Left colon (tissue), 2 donors: Measurements from ENCODE around the gene ITGB1BP2. TPM values are rescaled to one million over a fixed set of nuclear protein-coding genes. Genes with fewer than 3 reads are reported as not detected.
"Not testable (repeated sequence)": the region's sequence is repeated elsewhere in the genome, so short reads cannot be mapped to it uniquely, and the experiment has no call there.

Experiments
- ATAC-seq: fragments of 200-7000 bp; cut with Tn5 transposase; one replicate; pipeline ENCODE4 v1.9.1; 2020; ENCODE audit warnings: mild to moderate bottlenecking, moderate library complexity
- DNase-seq, 2 donors: peaks; one replicate each; pipeline ENCODE4 v3.0.0-alpha.2; 2020
- intact Hi-C, 2 donors: fragments of 100-400 bp; cut with DNase I in 1 of 2; cut with micrococcal nuclease in 1 of 2; formaldehyde crosslinking; loops; one replicate each; pipeline versions ENCODE4 v1.11.2 to v1.14.0; 2022; cut with DNase I, micrococcal nuclease
- total RNA-seq, 2 donors: library from RNA; stranded (reverse); fragmentation: NEBNext Ultra II Directional; extraction: Animal tissue kit (Norgen Biotek cat#: 25700); gene quantifications; one replicate each; pipeline ENCODE4 v1.2.1, GENCODE V29; 2021
- donor health status: DM: no; HTN: no; CAD: no.
- donor health status: DM: yes; HTN: yes; CAD: no.

The ITGB1BP2 gene
- total RNA-seq, 2 donors from 2014 or later = 0.61 to 1.9 TPM

- no peak for DNase-seq
- ATAC-seq = no peak
- intact Hi-C loops = no loop called here
Measured at GRCh38 chrX:71298119-71298518, 3.4 kb upstream of the ITGB1BP2 start.

GRCh38 chrX:71300064-71300463 is 1.5 kb upstream of the ITGB1BP2 start:
- intact Hi-C loops, DNase-seq, ATAC-seq: not testable (repeated sequence)

DNA sequence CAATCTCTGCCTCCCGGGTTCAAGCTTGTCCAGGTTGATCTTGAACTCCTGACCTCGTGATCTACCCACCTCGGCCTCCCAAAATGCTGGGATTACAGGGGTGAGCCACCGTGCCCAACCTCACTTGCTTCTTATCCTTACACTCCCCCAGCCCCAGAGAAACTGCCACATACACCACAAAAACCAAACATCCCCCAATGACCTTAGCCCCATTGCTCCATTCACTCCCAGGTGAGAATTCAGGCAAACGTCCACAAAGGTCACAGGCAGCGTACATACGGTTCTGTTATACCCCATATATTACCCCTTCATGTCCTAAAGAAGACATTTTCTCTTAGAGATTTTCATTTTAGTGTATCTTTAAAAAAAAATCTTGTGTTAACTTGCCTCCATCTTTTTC is 1.1 kb upstream of the ITGB1BP2 start:
- intact Hi-C loops, DNase-seq, ATAC-seq: not testable (repeated sequence)

DNA sequence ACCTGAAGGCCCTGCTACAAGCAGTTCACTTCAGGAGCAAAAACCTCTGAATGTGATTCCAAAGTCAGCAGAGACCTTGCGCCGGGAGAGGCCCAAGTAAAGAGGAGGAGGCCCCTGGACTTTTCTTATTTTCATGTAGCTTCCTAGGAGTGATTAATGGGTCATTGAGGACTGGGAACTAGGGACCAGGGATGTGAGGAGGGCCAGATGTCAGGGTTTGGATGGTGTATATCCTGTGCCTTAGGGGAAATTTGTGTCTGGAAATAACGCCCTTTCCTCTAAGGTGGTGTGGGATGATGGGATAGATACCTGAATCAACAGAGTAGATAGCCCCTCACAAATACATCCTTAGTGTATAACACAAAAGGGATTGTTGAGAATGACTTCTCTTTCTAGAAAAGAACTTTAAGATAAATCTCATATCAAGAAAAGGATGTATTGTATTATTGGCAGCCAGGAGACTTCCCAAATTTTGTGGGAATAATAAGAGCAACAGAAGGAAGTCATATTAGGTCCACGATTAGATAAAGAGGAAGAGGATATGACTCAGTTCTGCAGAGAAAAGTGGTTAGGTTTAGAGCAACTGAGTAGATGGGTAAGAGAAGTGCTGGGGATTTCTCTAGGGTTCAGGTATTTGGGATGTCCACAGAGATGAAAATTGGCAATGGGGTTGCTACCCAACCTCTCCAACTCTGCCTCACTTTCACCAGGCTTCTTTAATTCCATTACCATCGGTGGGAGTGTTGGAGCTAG is 1.1 kb downstream of the ITGB1BP2 start:
- intact Hi-C loops = no loop called here
- ATAC-seq = no peak
- no peak for DNase-seq

GRCh38 chrX:71304561-71304960 is 3.0 kb downstream of the ITGB1BP2 start:
- no peak for DNase-seq
- intact Hi-C loops = no loop called here
- no peak for ATAC-seq

GRCh38 chrX:71315917-71316316 is 14.4 kb downstream of the ITGB1BP2 start:
- intact Hi-C loops = no loop called here
- no peak for ATAC-seq
- DNase-seq = no peak

DNA sequence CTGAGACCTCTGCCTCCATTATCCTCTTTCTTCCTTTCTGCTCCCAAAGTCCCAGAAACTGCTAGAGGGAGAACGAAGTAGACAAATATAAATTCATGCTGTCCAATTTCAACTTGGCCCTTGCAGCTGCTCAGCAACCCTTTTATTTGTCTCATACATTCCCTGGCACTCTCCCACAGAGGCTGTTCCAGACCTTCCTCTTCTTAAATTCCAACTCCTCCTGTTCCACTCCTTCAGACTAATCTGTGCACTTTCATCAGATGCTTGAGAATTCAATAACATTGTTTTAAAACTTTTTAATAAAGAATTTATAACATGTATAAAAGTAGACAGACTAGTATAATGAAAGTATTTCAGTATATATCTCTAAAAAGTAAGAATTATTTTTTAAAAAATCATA is 15.4 kb downstream of the ITGB1BP2 start:
- intact Hi-C loops, ATAC-seq, DNase-seq: not testable (repeated sequence)

GRCh38 chrX:71320126-71320525 is 18.6 kb downstream of the ITGB1BP2 start:
- intact Hi-C loops = no loop called here
- no peak for ATAC-seq
- DNase-seq = no peak

DNA sequence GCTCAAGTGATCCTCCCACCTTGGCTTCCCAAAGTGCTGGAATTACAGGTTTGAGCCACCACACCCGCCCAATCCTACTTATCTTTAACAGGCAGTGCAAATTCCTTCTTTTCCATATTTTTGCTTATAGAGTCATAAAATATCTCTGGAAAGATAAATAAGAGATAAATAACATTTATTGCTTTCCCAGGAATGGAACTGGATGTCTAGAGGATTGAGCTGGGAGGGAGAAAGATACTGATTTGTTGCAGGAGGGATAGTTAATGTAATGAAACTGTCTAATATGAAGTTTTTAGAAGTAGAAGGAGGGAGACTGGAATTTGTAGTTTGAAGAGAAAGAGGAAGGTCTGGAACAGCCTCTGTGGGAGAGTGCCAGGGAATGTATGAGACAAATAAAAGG is 20.2 kb downstream of the ITGB1BP2 start:
- no peak for DNase-seq
- intact Hi-C loops = no loop called here
- no peak for ATAC-seq

DNA sequence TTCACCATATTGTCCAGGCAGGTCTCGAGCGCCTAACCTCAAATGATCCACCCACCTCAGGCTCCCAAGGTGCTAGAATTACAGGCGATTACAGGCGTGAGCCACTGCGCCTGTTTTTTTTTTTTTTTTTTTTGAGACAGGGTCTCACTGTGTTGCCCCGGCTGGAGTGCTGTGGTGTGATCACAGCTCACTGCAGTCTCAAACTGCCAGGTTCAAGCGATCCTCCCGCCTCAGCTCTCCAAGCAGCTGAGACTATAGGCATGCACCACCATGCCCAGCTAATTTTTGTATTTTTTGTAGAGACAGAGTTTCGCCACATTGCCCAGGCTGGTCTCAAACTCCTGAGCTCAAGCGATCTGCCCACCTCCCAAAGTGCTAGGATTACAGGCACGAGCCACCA is 22.9 kb downstream of the ITGB1BP2 start:
- DNase-seq, intact Hi-C loops, ATAC-seq: not testable (repeated sequence)

DNA sequence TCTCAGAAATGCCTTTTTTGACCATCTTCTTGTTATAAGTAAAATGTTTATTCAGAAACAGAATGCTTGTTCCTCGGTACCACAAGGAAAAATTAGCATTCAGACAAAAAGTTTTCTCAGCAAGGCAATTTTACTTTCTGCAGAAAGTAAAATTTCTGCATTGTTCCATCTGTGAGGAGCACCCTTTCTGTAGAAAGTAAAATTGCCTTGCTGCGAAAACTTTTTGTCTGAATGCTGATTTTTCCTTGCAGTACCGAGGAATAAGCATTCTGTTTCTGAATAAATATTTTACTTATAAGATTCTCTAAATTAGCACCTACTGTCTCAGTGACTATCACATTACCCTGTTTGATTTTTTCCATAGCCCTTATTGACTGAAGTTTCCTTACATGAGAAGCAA is 24.8 kb downstream of the ITGB1BP2 start:
- DNase-seq (no peak), ATAC-seq (no peak)
- intact Hi-C loops = no loop called here

GRCh38 chrX:71349151-71349665 is 47.7 kb downstream of the ITGB1BP2 start:
- ATAC-seq, DNase-seq, intact Hi-C loops: not testable (repeated sequence)

- intact Hi-C loops, ATAC-seq: not testable (repeated sequence)
Measured at GRCh38 chrX:71349867-71350266, 48.3 kb downstream of the ITGB1BP2 start.

DNA sequence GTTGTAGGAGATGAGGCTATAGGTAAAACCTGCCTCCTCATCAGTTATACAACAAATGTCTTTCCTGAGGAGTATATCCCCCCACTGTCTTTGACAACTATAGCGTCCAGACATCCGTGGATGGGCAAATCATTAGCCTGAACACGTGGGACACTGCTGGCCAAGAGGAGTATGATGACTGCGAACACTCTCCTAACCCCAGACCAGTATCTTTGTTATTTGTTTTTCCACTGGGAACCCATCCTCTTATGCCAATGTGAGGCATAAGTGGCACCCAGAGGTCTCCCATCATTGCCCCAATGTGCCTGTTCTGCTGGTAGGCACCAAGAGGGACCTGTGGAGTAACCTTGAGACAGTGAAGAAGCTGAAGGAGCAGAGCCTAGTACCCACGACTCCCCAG is 50.9 kb downstream of the ITGB1BP2 start:
- ATAC-seq, DNase-seq, intact Hi-C loops: not testable (repeated sequence)

More at GRCh38 chrX:71349867-71350266, 48.3 kb downstream of the ITGB1BP2 start:
- not testable (repeated sequence) for DNase-seq

Other genes starting within 250 kb of the ITGB1BP2 start
- gene SNX12, start 233.4 kb upstream of the ITGB1BP2 start, total RNA-seq = 10 to 100 TPM; 63.4 to 76.1 TPM
- 10 to 100 TPM; 32.5 to 54.2 TPM for gene FOXO4, start 205.9 kb upstream of the ITGB1BP2 start, total RNA-seq
- gene CXorf65, start 195.0 kb upstream of the ITGB1BP2 start, total RNA-seq = not detected
- gene IL2RG, start 190.2 kb upstream of the ITGB1BP2 start, total RNA-seq = 10 to 100 TPM; 47.7 to 98.7 TPM
- 10 to 100 TPM; 35.4 to 37.9 TPM for gene MED12, start 183.2 kb upstream of the ITGB1BP2 start, total RNA-seq
- gene NLGN3, start 156.9 kb upstream of the ITGB1BP2 start, total RNA-seq = 1 to 10 TPM in 1 of 2 donors, under 1 TPM in 1; 0.67 to 1.1 TPM
- 10 to 100 TPM; 67.9 to 72.6 TPM for gene GJB1, start 78.5 kb upstream of the ITGB1BP2 start, total RNA-seq
- 10 to 100 TPM; 15.9 to 17.0 TPM for gene ZMYM3, start 47.6 kb upstream of the ITGB1BP2 start, total RNA-seq
- gene NONO, start 18.1 kb upstream of the ITGB1BP2 start, total RNA-seq = 100 to 1,000 TPM; 158 to 183 TPM
- 10 to 100 TPM; 25.2 to 31.6 TPM for gene TAF1, start 64.6 kb downstream of the ITGB1BP2 start, total RNA-seq
- 100 to 1,000 TPM; 100 to 101 TPM for gene OGT, start 231.4 kb downstream of the ITGB1BP2 start, total RNA-seq